ENCODE measurements around the gene MSL2.
"Not testable (repeated sequence)": the region's sequence is repeated elsewhere in the genome, so short reads cannot be mapped to it uniquely, and the experiment has no call there.

GRCh38 chr3:136163607-136164006 lies 32.5 kb downstream of the MSL2 start:
- TF ChIP-seq CTCF (IDR thresholded peaks at IDR 0.05; ENCODE audit: insufficient read depth, low read length, poor library complexity, severe bottlenecking); EZH2phosphoT487 (conservative IDR thresholded peaks at IDR 0.05; ENCODE audit: low read length): not testable (repeated sequence)
